ENCODE data around the gene TLCD4. TPM values are rescaled to one million over a fixed set of nuclear protein-coding genes. Genes with fewer than 3 reads are reported as not detected.
A peak's percentile ranks its signal among the peaks of the same experiment; 100 is the strongest.
"Not testable (repeated sequence)": the region's sequence is repeated elsewhere in the genome, so short reads cannot be mapped to it uniquely, and the experiment has no call there.

The TLCD4 gene
- polyA plus RNA-seq, 5 donors: 7.7 to 15.9 (median 11.3) TPM

- not testable (repeated sequence) for DNase-seq
Measured at GRCh38 chr1:95092891-95093290, 24.3 kb upstream of the TLCD4 start.

GRCh38 chr1:95093296-95093695 lies 23.9 kb upstream of the TLCD4 start:
- DNase-seq: no peak

GRCh38 chr1:95094923-95095322 lies 22.2 kb upstream of the TLCD4 start:
- DNase-seq: no peak

GRCh38 chr1:95095833-95096217 lies 21.3 kb upstream of the TLCD4 start:
- DNase-seq: no peak

- DNase-seq: no peak
Measured at GRCh38 chr1:95096218-95096841, 20.8 kb upstream of the TLCD4 start.

GRCh38 chr1:95097426-95097825 lies 19.7 kb upstream of the TLCD4 start:
- no peak for DNase-seq

GRCh38 chr1:95098196-95098595 lies 19.0 kb upstream of the TLCD4 start:
- DNase-seq: no peak

- no peak for DNase-seq
Measured at GRCh38 chr1:95108792-95109191, 8.4 kb upstream of the TLCD4 start.

- no peak for DNase-seq
Measured at GRCh38 chr1:95111014-95111413, 6.1 kb upstream of the TLCD4 start.

- no peak for DNase-seq
Measured at GRCh38 chr1:95113684-95114083, 3.5 kb upstream of the TLCD4 start.

- no peak for DNase-seq
Measured at GRCh38 chr1:95115708-95116137, 1.4 kb upstream of the TLCD4 start.

GRCh38 chr1:95116580-95117206 lies 462 bp upstream of the TLCD4 start:
- DNase-seq: peak; percentile 37 to 42

- DNase-seq: peak in 1 of 2 donors; percentile 31
Measured at GRCh38 chr1:95118067-95118499, 928 bp downstream of the TLCD4 start.

GRCh38 chr1:95118710-95119109 lies 1.6 kb downstream of the TLCD4 start:
- no peak for DNase-seq

GRCh38 chr1:95119273-95119672 lies 2.1 kb downstream of the TLCD4 start:
- no peak for DNase-seq

GRCh38 chr1:95122151-95122697 lies 5.1 kb downstream of the TLCD4 start:
- DNase-seq: no peak

- no peak for DNase-seq
Measured at GRCh38 chr1:95124342-95124741, 7.2 kb downstream of the TLCD4 start.

- no peak for DNase-seq
Measured at GRCh38 chr1:95126366-95126765, 9.2 kb downstream of the TLCD4 start.

GRCh38 chr1:95126846-95127245 lies 9.7 kb downstream of the TLCD4 start:
- no peak for DNase-seq

GRCh38 chr1:95127380-95127779 lies 10.2 kb downstream of the TLCD4 start:
- DNase-seq: no peak

GRCh38 chr1:95132762-95133161 lies 15.6 kb downstream of the TLCD4 start:
- no peak for DNase-seq

- DNase-seq: no peak
Measured at GRCh38 chr1:95133687-95134086, 16.5 kb downstream of the TLCD4 start.

GRCh38 chr1:95138223-95138622 lies 21.1 kb downstream of the TLCD4 start:
- DNase-seq: no peak

GRCh38 chr1:95139039-95139438 lies 21.9 kb downstream of the TLCD4 start:
- DNase-seq: no peak

Data from right lung (tissue), 5 donors.